AG04449 (cell line): Measurements from ENCODE around the gene ADORA1.

ENCODE experiments used
- CTCF ChIA-PET: fragments of 350-600 bp; formaldehyde crosslinking; extraction: SDS; loops from one replicate; lab custom pipeline; 2021; ENCODE audit warnings: antibody characterized with exemption; lab: Yijun Ruan, JAX
- POLR2A ChIA-PET: fragments of 400-600, 350-600 bp; formaldehyde crosslinking; extraction: SDS; loops from one replicate; lab custom pipeline; 2020; ENCODE audit warnings: antibody characterized with exemption, inconsistent platforms; lab: Yijun Ruan, JAX
- DNase-seq: peaks from one replicate; pipeline ENCODE4 v3.0.0-alpha.2; 2010; ENCODE audit warnings: low read depth, low spot score
- H3K4me3 ChIP-seq: 2 replicates; pipeline ENCODE4 v1.5.1; 2011; ENCODE audit warnings: low read depth, mild to moderate bottlenecking, control low read depth, low read length
- CTCF ChIP-seq: IDR thresholded peaks from one replicate; pipeline ENCODE4 v1.5.1; 2011; ENCODE audit warnings: mild to moderate bottlenecking, moderate library complexity, low read length, control low read depth, inconsistent platforms; ENCODE audit not compliant: insufficient read depth; ENCODE audit errors: missing control alignments

Gene ADORA1

GRCh38 chr1:203128716-203129500 is 1.4 kb downstream of the ADORA1 start:
- no peak overlapping the region for H3K4me3 ChIP-seq

GRCh38 chr1:203129501-203130231 is 2.1 kb downstream of the ADORA1 start:
- CTCF ChIA-PET: interaction anchor here (1.0 to 19.6 kb wide), 8 partner anchors 12 to 139 kb away, joined by 3 to 594 read pairs (median 58); partner anchors contain the start of gene CHIT1
- no peak for DNase-seq
- TF ChIP-seq CTCF: no peak
- H3K4me3 ChIP-seq: no peak overlapping the region
- POLR2A ChIA-PET: no interaction called here

More at GRCh38 chr1:203128716-203129500, 1.4 kb downstream of the ADORA1 start:
- no peak for DNase-seq
- POLR2A ChIA-PET: interaction anchor here (1.2 kb wide), 1 partner anchor 11 kb away, joined by 4 read pairs; no protein-coding TSS in a partner anchor
- CTCF ChIA-PET: interaction anchor here (1.0 to 19.6 kb wide), 14 partner anchors 8 to 140 kb away, joined by 3 to 594 read pairs (median 20); partner anchors contain the start of gene CHIT1
- TF ChIP-seq CTCF: no peak

GRCh38 chr1:203130358-203130985 is 2.9 kb downstream of the ADORA1 start:
- POLR2A ChIA-PET: no interaction called here
- CTCF ChIA-PET: interaction anchor here (0.9 to 19.6 kb wide), 6 partner anchors 13 to 138 kb away, joined by 3 to 594 read pairs (median 48); partner anchors contain the start of gene CHIT1
- TF ChIP-seq CTCF: no peak
- no peak for DNase-seq
- no peak overlapping the region for H3K4me3 ChIP-seq

- ChIA-PET POLR2A (no interaction called here), CTCF (interaction anchor here (0.7 to 3.5 kb wide), 11 partner anchors 9 to 137 kb away, joined by 3 to 22 read pairs (median 5); no protein-coding TSS in a partner anchor)
- no peak for TF ChIP-seq CTCF
- DNase-seq: no peak
- no peak overlapping the region for H3K4me3 ChIP-seq
Measured at GRCh38 chr1:203131548-203132200, 4.1 kb downstream of the ADORA1 start.

GRCh38 chr1:203133970-203134725 is 6.6 kb downstream of the ADORA1 start:
- no peak for DNase-seq
- POLR2A ChIA-PET: interaction anchor here (0.6 to 1.0 kb wide), 2 partner anchors 13 to 18 kb away, joined by 3 read pairs; no protein-coding TSS in a partner anchor
- H3K4me3 ChIP-seq: no peak overlapping the region
- CTCF ChIA-PET: interaction anchor here (1.0 to 3.5 kb wide), 9 partner anchors 9 to 134 kb away, joined by 3 to 22 read pairs (median 8); no protein-coding TSS in a partner anchor
- no peak for TF ChIP-seq CTCF
